Keratinocyte (primary cell): Measurements from ENCODE around the gene RCBTB2. TPM values are rescaled to one million over a fixed set of nuclear protein-coding genes. Genes with fewer than 3 reads are reported as not detected.

Source experiments
- DNase-seq: peaks from one replicate; pipeline ENCODE4 v3.0.0-alpha.2; 2011; ENCODE audit warnings: low read depth, missing footprints, low spot score
- FAIRE-seq: peaks from 2 replicates; lab custom pipeline; 2011; peaks lifted over from hg19 to GRCh38; lab: Jason Lieb, UNC
- H2AFZ ChIP-seq: 2 replicates; pipeline ENCODE4 v1.6.0; 2012; ENCODE audit warnings: low read length, control low read depth, inconsistent platforms; ENCODE audit not compliant: control insufficient read depth
- H3K27ac ChIP-seq: 2 replicates; pipeline ENCODE4 v1.5.1; 2011; ENCODE audit warnings: low read length; ENCODE audit not compliant: control insufficient read depth, insufficient read depth
- H3K27me3 ChIP-seq: 3 replicates; pipeline ENCODE4 v1.6.0; 2011; ENCODE audit warnings: low read length; ENCODE audit not compliant: control insufficient read depth, insufficient read depth; ENCODE audit errors: extremely low read depth
- H3K36me3 ChIP-seq, 2 experiments: 2 replicates in 1 of 2; 3 replicates in 1 of 2; pipeline ENCODE4 v1.5.1; 2011; ENCODE audit warnings: low read length in 2 of 2, mild to moderate bottlenecking in 1 of 2; ENCODE audit not compliant: control insufficient read depth in 2 of 2, insufficient read depth in 2 of 2; ENCODE audit errors: extremely low read depth in 1 of 2
- H3K4me1 ChIP-seq: 3 replicates; pipeline ENCODE4 v1.5.1; 2011; ENCODE audit warnings: low read length; ENCODE audit not compliant: control insufficient read depth, insufficient read depth; ENCODE audit errors: extremely low read depth
- H3K4me2 ChIP-seq: 3 replicates; pipeline ENCODE4 v1.6.0; 2011; ENCODE audit warnings: low read depth, low read length; ENCODE audit not compliant: control insufficient read depth, insufficient read depth; ENCODE audit errors: extremely low read depth
- H3K4me3 ChIP-seq, 3 experiments: fragments of 200-600 bp in 1 of 3; sonication (generic) in 1 of 3; 2 replicates in 2 of 3; 3 replicates in 1 of 3; pipeline ENCODE4 v1.5.1; 2011 to 2016; ENCODE audit warnings: low read length in 3 of 3, mild to moderate bottlenecking in 3 of 3, control low read depth in 2 of 3, inconsistent platforms in 1 of 3, low read depth in 1 of 3, mixed read lengths in 1 of 3, mixed run types in 1 of 3, moderate library complexity in 1 of 3; ENCODE audit not compliant: control insufficient read depth in 2 of 3, insufficient read depth in 2 of 3; ENCODE audit errors: extremely low read depth in 1 of 3
- H3K79me2 ChIP-seq: 2 replicates; pipeline ENCODE4 v1.6.0; 2012; ENCODE audit warnings: low read length; ENCODE audit not compliant: control insufficient read depth, insufficient read depth
- H3K9ac ChIP-seq: 3 replicates; pipeline ENCODE4 v1.6.0; 2011; ENCODE audit warnings: low read length; ENCODE audit not compliant: control insufficient read depth, insufficient read depth; ENCODE audit errors: extremely low read depth
- H3K9me1 ChIP-seq: 3 replicates; pipeline ENCODE4 v1.6.0; 2011; ENCODE audit warnings: low read length; ENCODE audit not compliant: control insufficient read depth, insufficient read depth; ENCODE audit errors: extremely low read depth
- H3K9me3 ChIP-seq: 2 replicates; pipeline ENCODE4 v1.5.1; 2012; ENCODE audit warnings: low read depth, low read length; ENCODE audit not compliant: control insufficient read depth
- H4K20me1 ChIP-seq: 3 replicates; pipeline ENCODE4 v1.6.0; 2011; ENCODE audit warnings: low read length; ENCODE audit not compliant: control insufficient read depth, insufficient read depth; ENCODE audit errors: extremely low read depth
- CTCF ChIP-seq, 3 experiments: IDR thresholded peaks in 1 of 3; conservative IDR thresholded peaks in 1 of 3; optimal IDR thresholded peaks in 1 of 3; 2 replicates in 2 of 3; 3 replicates in 1 of 3; pipeline versions ENCODE3 to v1.5.1; 2011; ENCODE audit warnings: low read length in 3 of 3, mild to moderate bottlenecking in 3 of 3, moderate library complexity in 2 of 3, control low read depth in 1 of 3, inconsistent platforms in 1 of 3; ENCODE audit not compliant: insufficient read depth in 2 of 3; ENCODE audit errors: extremely low read depth in 1 of 3
- EZH2 ChIP-seq: IDR thresholded peaks from one replicate; pipeline ENCODE4 v1.6.1; 2012; ENCODE audit warnings: inconsistent platforms, mild to moderate bottlenecking, low read length, moderate library complexity
- dilution Hi-C: fragments of 300-500 bp; cut with MboI; formaldehyde crosslinking; loops from one replicate; pipeline ENCODE4 v1.7.0; 2020; ENCODE audit warnings: low sequenced_read_pairs; ENCODE audit not compliant: extremely low pct_ligation_motif_present
- polyA plus RNA-seq, 5 experiments: library from polyadenylated mRNA; depleted of rRNA in 3 of 5; stranded (reverse) in 3 of 5; stranded (forward) in 1 of 5; unstranded in 1 of 5; fragments of >200 nt; gene quantifications; 1 replicate in 1 of 5; 2 replicates in 3 of 5; 3 replicates in 1 of 5; pipeline versions ENCODE4 v1.2.1 to v1.2.3, GENCODE V29; 2011 to 2012; ENCODE audit warnings: missing spikeins in 2 of 5, low read depth in 1 of 5, low replicate concordance in 1 of 5

Gene RCBTB2
- polyA plus RNA-seq, 1 donor (not counting 4 experiments of a cell fraction or from before 2014, with no cell fraction given), result 5.5 TPM

GRCh38 chr13:48569104-48569666 lies 36.3 kb upstream of the RCBTB2 start:
- no peak overlapping the region for H3K4me2 ChIP-seq
- TF ChIP-seq CTCF (optimal IDR thresholded peaks at IDR 0.05 in 1 of 3, IDR thresholded peaks at IDR 0.05 in 1 of 3, conservative IDR thresholded peaks at IDR 0.05 in 1 of 3; ENCODE audit: extremely low read depth in 1 of 3, insufficient read depth in 2 of 3, low read length in 3 of 3), result no peak
- FAIRE-seq (no peak), DNase-seq (no peak)
- no peaks in the 10 kb centered on the region for H3K79me2 ChIP-seq
- no peak overlapping the region for H3K9ac ChIP-seq
- H3K36me3 ChIP-seq, result no peaks in the 10 kb centered on the region
- no peaks in the 10 kb centered on the region for H3K9me1 ChIP-seq
- dilution Hi-C loops, result no loop called here
- no peaks in the 10 kb centered on the region for H3K4me1 ChIP-seq
- H3K27ac ChIP-seq, result no peak overlapping the region
- no peak overlapping the region for H3K4me3 ChIP-seq
- H3K27me3 ChIP-seq, result no peaks in the 10 kb centered on the region
- H3K9me3 ChIP-seq, result no peaks in the 10 kb centered on the region
- H2AFZ ChIP-seq, result no peak overlapping the region
- no peaks in the 10 kb centered on the region for H4K20me1 ChIP-seq

GRCh38 chr13:48568370-48569103 lies 35.7 kb upstream of the RCBTB2 start:
- Histone ChIP-seq H3K27me3 (no peaks in the 10 kb centered on the region), H3K4me2 (no peak overlapping the region), H3K4me3 (no peak overlapping the region), H3K79me2 (no peaks in the 10 kb centered on the region), H3K36me3 (no peaks in the 10 kb centered on the region), H3K9ac (no peak overlapping the region), H3K9me1 (no peaks in the 10 kb centered on the region), H3K4me1 (no peaks in the 10 kb centered on the region), H3K27ac (no peak overlapping the region), H2AFZ (no peak overlapping the region), H4K20me1 (no peaks in the 10 kb centered on the region), H3K9me3 (no peaks in the 10 kb centered on the region)
- TF ChIP-seq CTCF (optimal IDR thresholded peaks at IDR 0.05 in 1 of 3, IDR thresholded peaks at IDR 0.05 in 1 of 3, conservative IDR thresholded peaks at IDR 0.05 in 1 of 3; ENCODE audit: extremely low read depth in 1 of 3, insufficient read depth in 2 of 3, low read length in 3 of 3) (no peak), EZH2 (no peak)
- DNase-seq, result no peak
- dilution Hi-C loops, result no loop called here
- no peak for FAIRE-seq
